Ascending aorta (tissue), 2 donors: ENCODE results near the gene NPAS3. TPM values are rescaled to one million over a fixed set of nuclear protein-coding genes. Genes with fewer than 3 reads are reported as not detected.

Source experiments
- DNase-seq, 2 donors: peaks; one replicate each; pipeline ENCODE4 v3.0.0-alpha.2; 2019; ENCODE audit warnings: low spot score in 2 of 2
- H3K27ac ChIP-seq, 2 donors: fragments of 200-600 bp; sonication (generic); one replicate each; pipeline ENCODE4 v1.5.1; 2016 to 2017; ENCODE audit warnings: mild to moderate bottlenecking in 1 of 2
- H3K27me3 ChIP-seq: fragments of 200-600 bp; sonication (generic); one replicate; pipeline ENCODE4 v1.5.1; 2017
- H3K36me3 ChIP-seq, 2 donors: fragments of 200-600 bp; sonication (generic); one replicate each; pipeline ENCODE4 v1.5.1; 2016
- H3K4me1 ChIP-seq, 2 donors: fragments of 200-600 bp; sonication (generic); one replicate each; pipeline ENCODE4 v1.5.1; 2016 to 2017; ENCODE audit warnings: mild to moderate bottlenecking in 1 of 2
- H3K4me3 ChIP-seq, 2 donors: fragments of 200-600 bp; sonication (generic); one replicate each; pipeline ENCODE4 v1.5.1; 2016 to 2017; ENCODE audit warnings: mild to moderate bottlenecking in 1 of 2
- H3K9me3 ChIP-seq, 2 donors: fragments of 200-600 bp; sonication (generic); one replicate each; pipeline ENCODE4 v1.5.1; 2016
- CTCF ChIP-seq, 3 experiments: fragments of 200-600 bp in 2 of 3; fragments of 450-650 bp in 1 of 3; sonication (generic) in 2 of 3; IDR thresholded peaks; one replicate each; pipeline ENCODE4 v1.5.1; 2016 to 2019; ENCODE audit warnings: antibody characterized with exemption in 3 of 3, mild to moderate bottlenecking in 1 of 3, moderate library complexity in 1 of 3
- intact Hi-C: fragments of 100-400 bp; cut with DNase I; formaldehyde crosslinking; loops from one replicate; pipeline ENCODE4 v1.15.1; 2023
- total RNA-seq: library from RNA; depleted of rRNA; stranded (reverse); fragments of >200 nt; gene quantifications from one replicate; pipeline ENCODE4 v1.1.0, GENCODE V29; 2016

The NPAS3 gene
- total RNA-seq, 1 donor from 2014 or later = not detected

- no peaks in the 10 kb centered on the region for H3K27me3 ChIP-seq
- H3K27ac ChIP-seq = no peak overlapping the region
- H3K9me3 ChIP-seq = no peaks in the 10 kb centered on the region
- H3K4me3 ChIP-seq = no peak overlapping the region
- DNase-seq = no peak
- no peaks in the 10 kb centered on the region for H3K36me3 ChIP-seq
- no peak for TF ChIP-seq CTCF (IDR thresholded peaks at IDR 0.05)
- intact Hi-C loops = no loop called here
- no peaks in the 10 kb centered on the region for H3K4me1 ChIP-seq
These were observed 732.9 kb downstream of the NPAS3 start for GRCh38 chr14:33671556-33671955.

GRCh38 chr14:33674927-33675326, 736.2 kb downstream of the NPAS3 start:
- no peaks in the 10 kb centered on the region for H3K36me3 ChIP-seq
- no peak overlapping the region for H3K4me3 ChIP-seq
- H3K27ac ChIP-seq = no peak overlapping the region
- TF ChIP-seq CTCF (IDR thresholded peaks at IDR 0.05) = no peak
- H3K9me3 ChIP-seq = no peaks in the 10 kb centered on the region
- intact Hi-C loops = no loop called here
- H3K4me1 ChIP-seq = no peaks in the 10 kb centered on the region
- DNase-seq = no peak
- no peaks in the 10 kb centered on the region for H3K27me3 ChIP-seq

- no peak for DNase-seq
- H3K36me3 ChIP-seq = no peaks in the 10 kb centered on the region
- no peaks in the 10 kb centered on the region for H3K9me3 ChIP-seq
- H3K27me3 ChIP-seq = no peaks in the 10 kb centered on the region
- TF ChIP-seq CTCF (IDR thresholded peaks at IDR 0.05) = no peak
- no peaks in the 10 kb centered on the region for H3K4me1 ChIP-seq
- intact Hi-C loops = no loop called here
- no peak overlapping the region for H3K27ac ChIP-seq
- no peak overlapping the region for H3K4me3 ChIP-seq
These were observed 736.9 kb downstream of the NPAS3 start for GRCh38 chr14:33675415-33676130.

GRCh38 chr14:33676135-33676566, 737.5 kb downstream of the NPAS3 start:
- H3K4me3 ChIP-seq = no peak overlapping the region
- H3K36me3 ChIP-seq = no peaks in the 10 kb centered on the region
- intact Hi-C loops = no loop called here
- no peaks in the 10 kb centered on the region for H3K27me3 ChIP-seq
- DNase-seq = no peak
- H3K9me3 ChIP-seq = no peaks in the 10 kb centered on the region
- no peak overlapping the region for H3K27ac ChIP-seq
- TF ChIP-seq CTCF (IDR thresholded peaks at IDR 0.05) = peak in 1 of 3 experiments; percentile 5
- no peaks in the 10 kb centered on the region for H3K4me1 ChIP-seq

- no peaks in the 10 kb centered on the region for H3K36me3 ChIP-seq
- H3K9me3 ChIP-seq = no peaks in the 10 kb centered on the region
- intact Hi-C loops = no loop called here
- no peaks in the 10 kb centered on the region for H3K4me1 ChIP-seq
- no peaks in the 10 kb centered on the region for H3K27me3 ChIP-seq
- no peak for TF ChIP-seq CTCF (IDR thresholded peaks at IDR 0.05)
- no peak for DNase-seq
- H3K4me3 ChIP-seq = no peak overlapping the region
- no peak overlapping the region for H3K27ac ChIP-seq
These were observed 738.2 kb downstream of the NPAS3 start for GRCh38 chr14:33676891-33677290.
